HepG2 (cell line): ENCODE results near the gene C20orf204. TPM values are rescaled to one million over a fixed set of nuclear protein-coding genes. Genes with fewer than 3 reads are reported as not detected.
A peak's percentile ranks its signal among the peaks of the same experiment; 100 is the strongest.

ENCODE experiments used
- ATAC-seq: fragments of 200-7000 bp; cut with Tn5 transposase; 3 replicates; pipeline ENCODE4 v1.9.1; 2020; ENCODE audit warnings: mild to moderate bottlenecking, moderate library complexity
- Bru-seq: library from RNA; stranded (reverse); fragments of 400-500 nt; gene quantifications from one replicate; lab custom pipeline; 2021; lab: Mats Ljungman, UMichigan
- BruChase-seq, 2 experiments: library from RNA; stranded (reverse); fragments of 400-500 nt; gene quantifications; one replicate each; lab custom pipeline; 2021; lab: Mats Ljungman, UMichigan
- BruUV-seq: library from RNA; stranded (reverse); fragments of 400-500 nt; replicated peaks from 2 replicates; lab custom pipeline; 2021; lab: Mats Ljungman, UMichigan
- CTCF ChIA-PET: fragments of 300-600 bp; formaldehyde crosslinking; extraction: SDS; loops from one replicate; lab custom pipeline; 2021; ENCODE audit warnings: low total read pairs, inconsistent platforms, low intra/inter-chr PET ratio; lab: Yijun Ruan, JAX
- POLR2A ChIA-PET: fragments of 350-600 bp; sonication (Branson Sonifier 250); formaldehyde crosslinking; loops from one replicate; lab custom pipeline; 2020; ENCODE audit warnings: antibody characterized with exemption, inconsistent platforms; lab: Yijun Ruan, JAX
- DNase-seq: peaks from one replicate; pipeline ENCODE4 v3.0.0-alpha.2; 2015; ENCODE audit warnings: low spot score
- FAIRE-seq: peaks from 3 replicates; lab custom pipeline; 2011; peaks lifted over from hg19 to GRCh38; lab: Jason Lieb, UNC
- H2AFZ ChIP-seq: one replicate; pipeline ENCODE4 v1.6.1; 2011; ENCODE audit warnings: low read length, inconsistent platforms
- H3K27ac ChIP-seq: fragments of 300-600 bp; 3 replicates; pipeline ENCODE4 v1.8.0; 2011; ENCODE audit warnings: mixed run types, mild to moderate bottlenecking, mixed read lengths, low read length, inconsistent platforms; ENCODE audit not compliant: insufficient read depth; ENCODE audit errors: extremely low read length
- H3K27me3 ChIP-seq, 2 experiments: fragments of 200-600 bp in 1 of 2; 2 replicates in 1 of 2; 3 replicates in 1 of 2; pipeline versions ENCODE4 v1.6.0 to v1.8.0; 2011; ENCODE audit warnings: low read length in 2 of 2, mild to moderate bottlenecking in 2 of 2, moderate library complexity in 2 of 2, inconsistent platforms in 1 of 2; ENCODE audit not compliant: insufficient read depth in 2 of 2, control insufficient read depth in 1 of 2
- H3K36me3 ChIP-seq, 2 experiments: fragments of 200-600 bp in 1 of 2; replicated peaks in 1 of 2; 2 replicates in 1 of 2; 3 replicates in 1 of 2; pipeline versions ENCODE4 v1.5.1 to v1.8.0; 2011; ENCODE audit warnings: low read length in 2 of 2, inconsistent platforms in 1 of 2; ENCODE audit not compliant: insufficient read depth in 2 of 2, control insufficient read depth in 1 of 2
- H3K4me1 ChIP-seq: 2 replicates; pipeline ENCODE4 v1.5.1; 2012; ENCODE audit warnings: low read length, inconsistent platforms; ENCODE audit not compliant: insufficient read depth
- H3K4me2 ChIP-seq: 2 replicates; pipeline ENCODE4 v1.6.0; 2011; ENCODE audit warnings: low read depth, low read length, inconsistent platforms
- H3K4me3 ChIP-seq, 3 experiments: fragments of 200-600 bp in 1 of 3; sonication (generic), shearing (Covaris generic) in 1 of 3; replicated peaks in 1 of 3; 2 replicates each; pipeline ENCODE4 v1.5.1; 2011 to 2016; ENCODE audit warnings: low read length in 3 of 3, inconsistent platforms in 2 of 3, low read depth in 2 of 3, mild to moderate bottlenecking in 2 of 3, control low read depth in 1 of 3, mixed read lengths in 1 of 3; ENCODE audit not compliant: insufficient read depth in 1 of 3
- H3K79me2 ChIP-seq: one replicate; pipeline ENCODE4 v1.6.1; 2011; ENCODE audit warnings: low read length, inconsistent platforms; ENCODE audit not compliant: insufficient read depth
- H3K9ac ChIP-seq: 2 replicates; pipeline ENCODE4 v1.6.0; 2011; ENCODE audit warnings: mild to moderate bottlenecking, low read depth, low read length, inconsistent platforms; ENCODE audit not compliant: insufficient read depth
- H3K9me3 ChIP-seq: 2 replicates; pipeline ENCODE4 v1.5.1; 2012; ENCODE audit warnings: mild to moderate bottlenecking, low read length
- H4K20me1 ChIP-seq: 2 replicates; pipeline ENCODE4 v1.6.0; 2011; ENCODE audit warnings: inconsistent platforms, mild to moderate bottlenecking, low read length, moderate library complexity; ENCODE audit not compliant: insufficient read depth
- GPN1 ChIP-seq: sonication (generic); formaldehyde crosslinking; IDR thresholded peaks from 2 replicates; pipeline ENCODE4 v1.5.1; 2020; ENCODE audit warnings: missing genetic modification reagents, borderline replicate concordance
- MAFK ChIP-seq, 2 experiments: IDR thresholded peaks in 1 of 2; conservative IDR thresholded peaks in 1 of 2; 2 replicates each; pipeline ENCODE4 v1.6.1; 2011; ENCODE audit warnings: improper control_type of control experiment in 2 of 2, low read length in 2 of 2
- NR1H2 ChIP-seq: sonication (generic); formaldehyde crosslinking; IDR thresholded peaks from 2 replicates; pipeline ENCODE4 v1.8.1; 2022; ENCODE audit warnings: low read depth, missing genetic modification reagents, borderline replicate concordance
- PHB2 ChIP-seq: fragments of 450-650 bp; IDR thresholded peaks from 2 replicates; pipeline ENCODE4 v1.6.1; 2018; ENCODE audit not compliant: partially characterized antibody
- SMAD3 ChIP-seq: sonication (generic); formaldehyde crosslinking; IDR thresholded peaks from 2 replicates; pipeline ENCODE4 v1.4.0; 2020; ENCODE audit warnings: missing genetic modification reagents
- U2AF2 ChIP-seq: fragments of 200-400 bp; formaldehyde crosslinking; IDR thresholded peaks from 2 replicates; pipeline ENCODE4 v1.6.1; 2017; ENCODE audit warnings: low read depth, mild to moderate bottlenecking, low read length
- XBP1 ChIP-seq: sonication (generic); formaldehyde crosslinking; IDR thresholded peaks from 2 replicates; pipeline ENCODE4 v1.5.0; 2020; ENCODE audit warnings: missing genetic modification reagents
- ZNF337 ChIP-seq: sonication (generic); formaldehyde crosslinking; IDR thresholded peaks from 2 replicates; pipeline ENCODE4 v1.5.1; 2020; ENCODE audit warnings: missing genetic modification reagents, low read depth, mild to moderate bottlenecking, borderline replicate concordance
- ZNF780A ChIP-seq: sonication (generic); formaldehyde crosslinking; IDR thresholded peaks from 2 replicates; pipeline ENCODE4 v1.8.0; 2022; ENCODE audit warnings: mild to moderate bottlenecking, missing genetic modification reagents, moderate library complexity
- WGBS: methylation state at CpG from one replicate; pipeline ENCODE4 v1.1.6; 2017; ENCODE audit warnings: low lambda C conversion rate; 5-methylcytosine and 5-hydroxymethylcytosine counted together
- in situ Hi-C: cut with HindIII; loops from 2 replicates; pipeline ENCODE4 v1.10.0; 2017; ENCODE audit warnings: low pct_unique_long_range_greater_than_20kb; ENCODE audit not compliant: extremely low pct_ligation_motif_present
- intact Hi-C: fragments of 100-400 bp; cut with micrococcal nuclease; formaldehyde crosslinking; loops from one replicate; pipeline ENCODE4 v1.10.0; 2022; ENCODE audit not compliant: unreplicated experiment
- long read RNA-seq, 2 experiments: library from RNA in 1 of 2; library from polyadenylated mRNA in 1 of 2; stranded (forward) in 1 of 2; unstranded in 1 of 2; transcript quantifications; one replicate each; pipeline ENCODE4 v2.0.0, GENCODE V29; 2019 to 2022
- polyA minus RNA-seq, 3 experiments: library from RNA; depleted of rRNA, polyadenylated mRNA; stranded (reverse); fragments of >200 nt; gene quantifications; 2 replicates each; pipeline ENCODE4 v1.2.3, GENCODE V29; 2011; ENCODE audit warnings: low replicate concordance in 1 of 3
- polyA plus RNA-seq, 8 experiments: library from polyadenylated mRNA; depleted of rRNA in 3 of 8; stranded (reverse) in 7 of 8; unstranded in 1 of 8; fragments of >200 nt; fragmentation: Illumina TruSeq in 4 of 8; extraction: Trizol in 4 of 8; gene quantifications; 2 replicates each; pipeline versions ENCODE4 v1.2.1 to v1.2.3, GENCODE V29; 2011 to 2016; ENCODE audit warnings: low read depth in 4 of 8, missing spikeins in 1 of 8, mixed read lengths in 1 of 8; ENCODE audit not compliant: insufficient read depth in 1 of 8
- total RNA-seq, 5 experiments: library from RNA; depleted of rRNA; stranded (reverse); fragments of >200 nt; fragmentation: Illumina TruSeq; extraction: Trizol; gene quantifications; 2 replicates each; pipeline ENCODE4 v1.2.3, GENCODE V29; 2016; ENCODE audit warnings: low read depth in 1 of 5
- TF ChIP-seq, protein P1 (sequence below): IDR thresholded peaks from 2 replicates; pipeline ENCODE4 v1.6.1; 2012; ENCODE audit warnings: inconsistent platforms
- TF ChIP-seq, protein P2 (sequence below): sonication (generic); formaldehyde crosslinking; IDR thresholded peaks from 2 replicates; pipeline ENCODE4 v1.4.0; 2020; ENCODE audit warnings: missing genetic modification reagents, borderline replicate concordance
- TF ChIP-seq, protein P3 (sequence below): sonication (generic); formaldehyde crosslinking; IDR thresholded peaks from 2 replicates; pipeline ENCODE4 v1.4.0; 2020; ENCODE audit warnings: missing genetic modification reagents

C20orf204 gene, protein sequence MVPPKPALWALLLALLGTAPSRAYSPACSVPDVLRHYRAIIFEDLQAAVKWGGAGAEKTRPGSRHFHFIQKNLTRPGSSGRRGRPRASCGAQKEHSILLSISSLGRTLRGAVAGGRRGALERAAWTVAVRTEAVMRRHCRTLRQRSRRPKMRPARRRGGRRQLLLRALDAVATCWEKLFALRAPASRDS
- total RNA-seq (2016; rRNA removed; fragmentation: Illumina TruSeq; extraction: Trizol) (36.8 and 80.0 TPM in 2 replicates), polyA plus RNA-seq (2011; rRNA removed) (22.1 and 27.2 TPM in 2 replicates), polyA minus RNA-seq (2011; rRNA and poly(A)+ RNA removed; ENCODE audit: low replicate concordance) (1.8 and 19.7 TPM in 2 replicates), Bru-seq, nascent RNA (percentile 90 among the genes with signal in this experiment), BruChase-seq, experiment 1, labeled RNA remaining after a 6-hour chase (percentile 90 among the genes with signal in this experiment), BruChase-seq, experiment 2, labeled RNA remaining after a 2-hour chase (percentile 85 among the genes with signal in this experiment)
- total RNA-seq (2016; cell fraction: cytosol; rRNA removed; fragmentation: Illumina TruSeq; extraction: Trizol; ENCODE audit: low read depth): 48.6 and 61.3 TPM in 2 replicates
- total RNA-seq (2016; cell fraction: insoluble cytoplasmic fraction; rRNA removed; fragmentation: Illumina TruSeq; extraction: Trizol): 39.0 and 80.0 TPM in 2 replicates
- 57.5 and 77.5 TPM in 2 replicates for total RNA-seq (2016; cell fraction: membrane; rRNA removed; fragmentation: Illumina TruSeq; extraction: Trizol)
- 68.2 and 72.7 TPM in 2 replicates for total RNA-seq (2016; cell fraction: nucleus; rRNA removed; fragmentation: Illumina TruSeq; extraction: Trizol)
- polyA plus RNA-seq (2011; cell fraction: cytosol; rRNA removed): 22.8 and 58.2 TPM in 2 replicates
- polyA plus RNA-seq (2011; cell fraction: nucleus; rRNA removed): 143 and 193 TPM in 2 replicates
- polyA plus RNA-seq (2012): 13.4 and 16.2 TPM in 2 replicates
- polyA plus RNA-seq (2016; cell fraction: cytosol; fragmentation: Illumina TruSeq; extraction: Trizol; ENCODE audit: low read depth): 59.0 and 74.0 TPM in 2 replicates
- polyA plus RNA-seq (2016; cell fraction: insoluble cytoplasmic fraction; fragmentation: Illumina TruSeq; extraction: Trizol; ENCODE audit: low read depth): 48.7 and 49.5 TPM in 2 replicates
- polyA plus RNA-seq (2016; cell fraction: membrane; fragmentation: Illumina TruSeq; extraction: Trizol; ENCODE audit: low read depth): 58.9 and 64.4 TPM in 2 replicates
- 152 and 164 TPM in 2 replicates for polyA plus RNA-seq (2016; cell fraction: nucleus; fragmentation: Illumina TruSeq; extraction: Trizol; ENCODE audit: insufficient read depth, low read depth)
- 15.0 and 21.9 TPM in 2 replicates for polyA minus RNA-seq (2011; cell fraction: cytosol; rRNA and poly(A)+ RNA removed)
- polyA minus RNA-seq (2011; cell fraction: nucleus; rRNA and poly(A)+ RNA removed): 21.8 and 31.2 TPM in 2 replicates
- long read RNA-seq, experiment 1, transcript C20orf204-205 (4 exons, 961 nt): major isoform, 71 of 127 reads
- long read RNA-seq, experiment 1, partial matches to known transcripts: 24 of 127 reads
- long read RNA-seq, experiment 1, other reads (novel, unspliced or antisense): 29 of 127 reads
- long read RNA-seq, experiment 2, transcript C20orf204-205 (4 exons, 961 nt): major isoform, 159 of 302 reads
- long read RNA-seq, experiment 2, transcript C20orf204-201 (2 exons, 1,466 nt): minor isoform, 17 of 302 reads
- long read RNA-seq, experiment 2, partial matches to known transcripts: 31 of 302 reads
- long read RNA-seq, experiment 2, other reads (novel, unspliced or antisense): 93 of 302 reads

DNA sequence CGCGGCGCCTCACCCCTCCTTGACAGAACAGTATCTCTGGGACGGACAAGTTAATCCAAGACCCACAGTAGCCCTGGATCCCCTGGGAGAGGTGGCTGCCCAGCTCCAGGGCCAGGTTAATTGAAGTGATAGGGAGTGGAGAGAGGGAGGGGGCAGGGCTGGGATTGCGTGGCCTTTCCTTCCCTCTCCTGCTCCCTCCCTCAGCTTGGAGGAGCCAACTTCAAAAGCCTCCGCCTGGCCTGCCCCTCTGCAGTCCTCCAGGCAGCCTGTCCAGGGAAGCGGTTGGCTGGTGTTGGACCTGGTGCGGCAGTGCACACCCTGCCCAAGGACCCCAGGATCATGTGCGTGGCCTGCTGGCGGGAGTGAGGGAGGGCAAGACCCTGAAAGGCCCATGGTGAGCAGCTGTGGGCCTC, at the start of gene C20orf204:
TSS of gene C20orf204 (plus strand) at position 250 of the 413 bp plus-strand sequence. CDS start at position 392, 142 bp downstream.
- in situ Hi-C loops (no loop called here), intact Hi-C loops (loop anchor here (1.0 to 2.0 kb wide), 3 partner anchors 12 to 55 kb away; partner anchors contain the start of gene PRPF6)
- H3K4me2 ChIP-seq: peak within 1 kb of the TSS; percentile 92
- H3K9ac ChIP-seq: peak within 1 kb of the TSS; percentile 82
- peaks cover 18% of the 10 kb centered on the region for H3K79me2 ChIP-seq
- ATAC-seq: peak; percentile 72
- POLR2A ChIA-PET: interaction anchor here (0.7 to 10.1 kb wide), 22 partner anchors 8 to 409 kb away, joined by 3 to 252 read pairs (median 4); partner anchors contain the start of genes GMEB2, OPRL1, PCMTD2 and PRPF6
- H3K9me3 ChIP-seq: no peaks in the 10 kb centered on the region
- peak within 1 kb of the TSS; percentile 57 to 84 (median 71) for H3K4me3 ChIP-seq
- H3K27ac ChIP-seq: peak within 1 kb of the TSS; percentile 82
- H2AFZ ChIP-seq: no peak within 1 kb of the TSS
- peak; percentile 94 for DNase-seq
- 5% methylated on average over 6 of the region's 10 CpGs for WGBS
- FAIRE-seq: peak; percentile 80
- BruUV-seq: no TSS peak
- peaks cover 56% of the 10 kb centered on the region for H3K4me1 ChIP-seq
- H3K27me3 ChIP-seq: no peaks in the 10 kb centered on the region
- H4K20me1 ChIP-seq: no peaks in the 10 kb centered on the region
- H3K36me3 ChIP-seq: peaks cover 18 to 26% of the 10 kb centered on the region in 2 experiments
- CTCF ChIA-PET: no interaction called here
- TF ChIP-seq U2AF2: no peak
- peak; percentile 77; the same call in 1 of the 2 replicates for TF ChIP-seq ZNF780A (CRISPR knock-in tag)
- TF ChIP-seq, protein P1, sequence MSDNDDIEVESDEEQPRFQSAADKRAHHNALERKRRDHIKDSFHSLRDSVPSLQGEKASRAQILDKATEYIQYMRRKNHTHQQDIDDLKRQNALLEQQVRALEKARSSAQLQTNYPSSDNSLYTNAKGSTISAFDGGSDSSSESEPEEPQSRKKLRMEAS: peak; percentile 75
- TF ChIP-seq MAFK (conservative IDR thresholded peaks at IDR 0.05 in 1 of 2, IDR thresholded peaks at IDR 0.05 in 1 of 2; ENCODE audit: low read length in 2 of 2): no peak
- no peak for TF ChIP-seq GPN1
- TF ChIP-seq ZNF337 (CRISPR knock-in tag): 0 out of 2 replicates have a peak, but pooled peaks have one; percentile 28
- TF ChIP-seq, protein P2, sequence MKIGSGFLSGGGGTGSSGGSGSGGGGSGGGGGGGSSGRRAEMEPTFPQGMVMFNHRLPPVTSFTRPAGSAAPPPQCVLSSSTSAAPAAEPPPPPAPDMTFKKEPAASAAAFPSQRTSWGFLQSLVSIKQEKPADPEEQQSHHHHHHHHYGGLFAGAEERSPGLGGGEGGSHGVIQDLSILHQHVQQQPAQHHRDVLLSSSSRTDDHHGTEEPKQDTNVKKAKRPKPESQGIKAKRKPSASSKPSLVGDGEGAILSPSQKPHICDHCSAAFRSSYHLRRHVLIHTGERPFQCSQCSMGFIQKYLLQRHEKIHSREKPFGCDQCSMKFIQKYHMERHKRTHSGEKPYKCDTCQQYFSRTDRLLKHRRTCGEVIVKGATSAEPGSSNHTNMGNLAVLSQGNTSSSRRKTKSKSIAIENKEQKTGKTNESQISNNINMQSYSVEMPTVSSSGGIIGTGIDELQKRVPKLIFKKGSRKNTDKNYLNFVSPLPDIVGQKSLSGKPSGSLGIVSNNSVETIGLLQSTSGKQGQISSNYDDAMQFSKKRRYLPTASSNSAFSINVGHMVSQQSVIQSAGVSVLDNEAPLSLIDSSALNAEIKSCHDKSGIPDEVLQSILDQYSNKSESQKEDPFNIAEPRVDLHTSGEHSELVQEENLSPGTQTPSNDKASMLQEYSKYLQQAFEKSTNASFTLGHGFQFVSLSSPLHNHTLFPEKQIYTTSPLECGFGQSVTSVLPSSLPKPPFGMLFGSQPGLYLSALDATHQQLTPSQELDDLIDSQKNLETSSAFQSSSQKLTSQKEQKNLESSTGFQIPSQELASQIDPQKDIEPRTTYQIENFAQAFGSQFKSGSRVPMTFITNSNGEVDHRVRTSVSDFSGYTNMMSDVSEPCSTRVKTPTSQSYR (CRISPR knock-in tag): peak; percentile 96
- peak; percentile 41 for TF ChIP-seq SMAD3 (CRISPR knock-in tag)
- no peak for TF ChIP-seq PHB2
- TF ChIP-seq, protein P3, sequence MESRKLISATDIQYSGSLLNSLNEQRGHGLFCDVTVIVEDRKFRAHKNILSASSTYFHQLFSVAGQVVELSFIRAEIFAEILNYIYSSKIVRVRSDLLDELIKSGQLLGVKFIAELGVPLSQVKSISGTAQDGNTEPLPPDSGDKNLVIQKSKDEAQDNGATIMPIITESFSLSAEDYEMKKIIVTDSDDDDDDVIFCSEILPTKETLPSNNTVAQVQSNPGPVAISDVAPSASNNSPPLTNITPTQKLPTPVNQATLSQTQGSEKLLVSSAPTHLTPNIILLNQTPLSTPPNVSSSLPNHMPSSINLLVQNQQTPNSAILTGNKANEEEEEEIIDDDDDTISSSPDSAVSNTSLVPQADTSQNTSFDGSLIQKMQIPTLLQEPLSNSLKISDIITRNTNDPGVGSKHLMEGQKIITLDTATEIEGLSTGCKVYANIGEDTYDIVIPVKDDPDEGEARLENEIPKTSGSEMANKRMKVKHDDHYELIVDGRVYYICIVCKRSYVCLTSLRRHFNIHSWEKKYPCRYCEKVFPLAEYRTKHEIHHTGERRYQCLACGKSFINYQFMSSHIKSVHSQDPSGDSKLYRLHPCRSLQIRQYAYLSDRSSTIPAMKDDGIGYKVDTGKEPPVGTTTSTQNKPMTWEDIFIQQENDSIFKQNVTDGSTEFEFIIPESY (CRISPR knock-in tag): peak; percentile 15; the same call in 1 of the 2 replicates
- TF ChIP-seq NR1H2 (CRISPR knock-in tag): no peak; the same call in 1 of the 2 replicates
- TF ChIP-seq XBP1 (CRISPR knock-in tag): no peak; the same call in 1 of the 2 replicates
